Measurements from ENCODE around the gene CDC25B. TPM values are rescaled to one million over a fixed set of nuclear protein-coding genes. Genes with fewer than 3 reads are reported as not detected.
A peak's percentile ranks its signal among the peaks of the same experiment; 100 is the strongest.

The CDC25B gene
- total and polyA plus RNA-seq, 2 of the 13 experiments (the other 11 are each of a cell fraction or from before 2014, with no cell fraction given): 14.5 to 19.4 TPM

- TF ChIP-seq, protein P1, sequence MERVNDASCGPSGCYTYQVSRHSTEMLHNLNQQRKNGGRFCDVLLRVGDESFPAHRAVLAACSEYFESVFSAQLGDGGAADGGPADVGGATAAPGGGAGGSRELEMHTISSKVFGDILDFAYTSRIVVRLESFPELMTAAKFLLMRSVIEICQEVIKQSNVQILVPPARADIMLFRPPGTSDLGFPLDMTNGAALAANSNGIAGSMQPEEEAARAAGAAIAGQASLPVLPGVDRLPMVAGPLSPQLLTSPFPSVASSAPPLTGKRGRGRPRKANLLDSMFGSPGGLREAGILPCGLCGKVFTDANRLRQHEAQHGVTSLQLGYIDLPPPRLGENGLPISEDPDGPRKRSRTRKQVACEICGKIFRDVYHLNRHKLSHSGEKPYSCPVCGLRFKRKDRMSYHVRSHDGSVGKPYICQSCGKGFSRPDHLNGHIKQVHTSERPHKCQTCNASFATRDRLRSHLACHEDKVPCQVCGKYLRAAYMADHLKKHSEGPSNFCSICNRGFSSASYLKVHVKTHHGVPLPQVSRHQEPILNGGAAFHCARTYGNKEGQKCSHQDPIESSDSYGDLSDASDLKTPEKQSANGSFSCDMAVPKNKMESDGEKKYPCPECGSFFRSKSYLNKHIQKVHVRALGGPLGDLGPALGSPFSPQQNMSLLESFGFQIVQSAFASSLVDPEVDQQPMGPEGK (CRISPR knock-in tag; IDR thresholded peaks at IDR 0.05): peak; percentile 99
- TF ChIP-seq CBX1 (IDR thresholded peaks at IDR 0.05; ENCODE audit: low read depth) (no peak), NFATC3 (CRISPR knock-in tag; IDR thresholded peaks at IDR 0.05) (peak; percentile 98), TBX3 (IDR thresholded peaks at IDR 0.05; ENCODE audit: borderline replicate concordance) (no peak), MIER2 (CRISPR knock-in tag; IDR thresholded peaks at IDR 0.05) (peak; percentile 76; the same call in 1 of the 2 replicates), ATF7 (IDR thresholded peaks at IDR 0.05) (no peak), ATF7 (CRISPR knock-in tag; IDR thresholded peaks at IDR 0.05) (peak; percentile 92), KLF12 (CRISPR knock-in tag; IDR thresholded peaks at IDR 0.05; ENCODE audit: borderline replicate concordance) (peak; percentile 94; the same call in 1 of the 2 replicates), NONO (IDR thresholded peaks at IDR 0.05) (no peak), NONO (CRISPR knock-in tag; conservative IDR thresholded peaks at IDR 0.05) (peak; percentile 63; the same call in 1 of the 2 replicates), DR1 (CRISPR knock-in tag; IDR thresholded peaks at IDR 0.05) (peak; percentile 65; the same call in 1 of the 2 replicates), ZNF790 (CRISPR knock-in tag; IDR thresholded peaks at IDR 0.05; ENCODE audit: borderline replicate concordance) (0 out of 2 replicates have a peak, but pooled peaks have one; percentile 45)
- TF ChIP-seq, protein P2, sequence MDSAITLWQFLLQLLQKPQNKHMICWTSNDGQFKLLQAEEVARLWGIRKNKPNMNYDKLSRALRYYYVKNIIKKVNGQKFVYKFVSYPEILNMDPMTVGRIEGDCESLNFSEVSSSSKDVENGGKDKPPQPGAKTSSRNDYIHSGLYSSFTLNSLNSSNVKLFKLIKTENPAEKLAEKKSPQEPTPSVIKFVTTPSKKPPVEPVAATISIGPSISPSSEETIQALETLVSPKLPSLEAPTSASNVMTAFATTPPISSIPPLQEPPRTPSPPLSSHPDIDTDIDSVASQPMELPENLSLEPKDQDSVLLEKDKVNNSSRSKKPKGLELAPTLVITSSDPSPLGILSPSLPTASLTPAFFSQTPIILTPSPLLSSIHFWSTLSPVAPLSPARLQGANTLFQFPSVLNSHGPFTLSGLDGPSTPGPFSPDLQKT (CRISPR knock-in tag; IDR thresholded peaks at IDR 0.05; ENCODE audit: borderline replicate concordance): peak; percentile 57; the same call in 1 of the 2 replicates
- TF ChIP-seq, protein P3, sequence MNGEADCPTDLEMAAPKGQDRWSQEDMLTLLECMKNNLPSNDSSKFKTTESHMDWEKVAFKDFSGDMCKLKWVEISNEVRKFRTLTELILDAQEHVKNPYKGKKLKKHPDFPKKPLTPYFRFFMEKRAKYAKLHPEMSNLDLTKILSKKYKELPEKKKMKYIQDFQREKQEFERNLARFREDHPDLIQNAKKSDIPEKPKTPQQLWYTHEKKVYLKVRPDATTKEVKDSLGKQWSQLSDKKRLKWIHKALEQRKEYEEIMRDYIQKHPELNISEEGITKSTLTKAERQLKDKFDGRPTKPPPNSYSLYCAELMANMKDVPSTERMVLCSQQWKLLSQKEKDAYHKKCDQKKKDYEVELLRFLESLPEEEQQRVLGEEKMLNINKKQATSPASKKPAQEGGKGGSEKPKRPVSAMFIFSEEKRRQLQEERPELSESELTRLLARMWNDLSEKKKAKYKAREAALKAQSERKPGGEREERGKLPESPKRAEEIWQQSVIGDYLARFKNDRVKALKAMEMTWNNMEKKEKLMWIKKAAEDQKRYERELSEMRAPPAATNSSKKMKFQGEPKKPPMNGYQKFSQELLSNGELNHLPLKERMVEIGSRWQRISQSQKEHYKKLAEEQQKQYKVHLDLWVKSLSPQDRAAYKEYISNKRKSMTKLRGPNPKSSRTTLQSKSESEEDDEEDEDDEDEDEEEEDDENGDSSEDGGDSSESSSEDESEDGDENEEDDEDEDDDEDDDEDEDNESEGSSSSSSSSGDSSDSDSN (CRISPR knock-in tag; IDR thresholded peaks at IDR 0.05): peak; percentile 84
- TF ChIP-seq, protein P4, sequence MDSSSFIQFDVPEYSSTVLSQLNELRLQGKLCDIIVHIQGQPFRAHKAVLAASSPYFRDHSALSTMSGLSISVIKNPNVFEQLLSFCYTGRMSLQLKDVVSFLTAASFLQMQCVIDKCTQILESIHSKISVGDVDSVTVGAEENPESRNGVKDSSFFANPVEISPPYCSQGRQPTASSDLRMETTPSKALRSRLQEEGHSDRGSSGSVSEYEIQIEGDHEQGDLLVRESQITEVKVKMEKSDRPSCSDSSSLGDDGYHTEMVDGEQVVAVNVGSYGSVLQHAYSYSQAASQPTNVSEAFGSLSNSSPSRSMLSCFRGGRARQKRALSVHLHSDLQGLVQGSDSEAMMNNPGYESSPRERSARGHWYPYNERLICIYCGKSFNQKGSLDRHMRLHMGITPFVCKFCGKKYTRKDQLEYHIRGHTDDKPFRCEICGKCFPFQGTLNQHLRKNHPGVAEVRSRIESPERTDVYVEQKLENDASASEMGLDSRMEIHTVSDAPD (CRISPR knock-in tag; IDR thresholded peaks at IDR 0.05): peak; percentile 90; the same call in 1 of the 2 replicates
- TF ChIP-seq, protein P5, sequence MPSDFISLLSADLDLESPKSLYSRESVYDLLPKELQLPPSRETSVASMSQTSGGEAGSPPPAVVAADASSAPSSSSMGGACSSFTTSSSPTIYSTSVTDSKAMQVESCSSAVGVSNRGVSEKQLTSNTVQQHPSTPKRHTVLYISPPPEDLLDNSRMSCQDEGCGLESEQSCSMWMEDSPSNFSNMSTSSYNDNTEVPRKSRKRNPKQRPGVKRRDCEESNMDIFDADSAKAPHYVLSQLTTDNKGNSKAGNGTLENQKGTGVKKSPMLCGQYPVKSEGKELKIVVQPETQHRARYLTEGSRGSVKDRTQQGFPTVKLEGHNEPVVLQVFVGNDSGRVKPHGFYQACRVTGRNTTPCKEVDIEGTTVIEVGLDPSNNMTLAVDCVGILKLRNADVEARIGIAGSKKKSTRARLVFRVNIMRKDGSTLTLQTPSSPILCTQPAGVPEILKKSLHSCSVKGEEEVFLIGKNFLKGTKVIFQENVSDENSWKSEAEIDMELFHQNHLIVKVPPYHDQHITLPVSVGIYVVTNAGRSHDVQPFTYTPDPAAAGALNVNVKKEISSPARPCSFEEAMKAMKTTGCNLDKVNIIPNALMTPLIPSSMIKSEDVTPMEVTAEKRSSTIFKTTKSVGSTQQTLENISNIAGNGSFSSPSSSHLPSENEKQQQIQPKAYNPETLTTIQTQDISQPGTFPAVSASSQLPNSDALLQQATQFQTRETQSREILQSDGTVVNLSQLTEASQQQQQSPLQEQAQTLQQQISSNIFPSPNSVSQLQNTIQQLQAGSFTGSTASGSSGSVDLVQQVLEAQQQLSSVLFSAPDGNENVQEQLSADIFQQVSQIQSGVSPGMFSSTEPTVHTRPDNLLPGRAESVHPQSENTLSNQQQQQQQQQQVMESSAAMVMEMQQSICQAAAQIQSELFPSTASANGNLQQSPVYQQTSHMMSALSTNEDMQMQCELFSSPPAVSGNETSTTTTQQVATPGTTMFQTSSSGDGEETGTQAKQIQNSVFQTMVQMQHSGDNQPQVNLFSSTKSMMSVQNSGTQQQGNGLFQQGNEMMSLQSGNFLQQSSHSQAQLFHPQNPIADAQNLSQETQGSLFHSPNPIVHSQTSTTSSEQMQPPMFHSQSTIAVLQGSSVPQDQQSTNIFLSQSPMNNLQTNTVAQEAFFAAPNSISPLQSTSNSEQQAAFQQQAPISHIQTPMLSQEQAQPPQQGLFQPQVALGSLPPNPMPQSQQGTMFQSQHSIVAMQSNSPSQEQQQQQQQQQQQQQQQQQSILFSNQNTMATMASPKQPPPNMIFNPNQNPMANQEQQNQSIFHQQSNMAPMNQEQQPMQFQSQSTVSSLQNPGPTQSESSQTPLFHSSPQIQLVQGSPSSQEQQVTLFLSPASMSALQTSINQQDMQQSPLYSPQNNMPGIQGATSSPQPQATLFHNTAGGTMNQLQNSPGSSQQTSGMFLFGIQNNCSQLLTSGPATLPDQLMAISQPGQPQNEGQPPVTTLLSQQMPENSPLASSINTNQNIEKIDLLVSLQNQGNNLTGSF (CRISPR knock-in tag; IDR thresholded peaks at IDR 0.05): peak; percentile 96
Observed at GRCh38 chr20:3811467-3812258, 15.6 kb downstream of the CDC25B start (continued).

Measured in HepG2 (cell line).